IMR-90 (cell line): ENCODE results near the gene FADS1. TPM values are rescaled to one million over a fixed set of nuclear protein-coding genes. Genes with fewer than 3 reads are reported as not detected.
A peak's percentile ranks its signal among the peaks of the same experiment; 100 is the strongest.

Source experiments
- ATAC-seq: fragments of 200-7000 bp; cut with Tn5 transposase; 2 replicates; pipeline ENCODE4 v1.9.1; 2020; ENCODE audit warnings: low read depth, mild to moderate bottlenecking, moderate library complexity
- BruUV-seq: library from RNA; stranded (reverse); fragments of 400-500 nt; replicated peaks from 2 replicates; lab custom pipeline; 2021; lab: Mats Ljungman, UMichigan
- CTCF ChIA-PET: fragments of 300-600 bp; formaldehyde crosslinking; extraction: SDS; loops from one replicate; lab custom pipeline; 2021; ENCODE audit warnings: antibody characterized with exemption; lab: Yijun Ruan, JAX
- POLR2A ChIA-PET: fragments of 300-600 bp; sonication (Branson Sonifier 250); formaldehyde crosslinking; loops from one replicate; lab custom pipeline; 2022; ENCODE audit warnings: antibody characterized with exemption; ENCODE audit not compliant: unreplicated experiment; lab: Charles Lee
- DNase-seq: peaks from one replicate; pipeline ENCODE4 v3.0.0; 2013
- H2AFZ ChIP-seq: replicated peaks from 2 replicates; pipeline ENCODE3; 2013; ENCODE audit warnings: low read length, mild to moderate bottlenecking; ENCODE audit not compliant: poor library complexity
- H2AK5ac ChIP-seq: 2 replicates; pipeline ENCODE4 v1.6.1; 2013; ENCODE audit warnings: low read depth, low read length, inconsistent platforms
- H2AK9ac ChIP-seq: replicated peaks from 2 replicates; pipeline ENCODE3; 2013; ENCODE audit warnings: mild to moderate bottlenecking, low read depth, low read length, moderate library complexity; ENCODE audit not compliant: poor library complexity
- H2BK120ac ChIP-seq: 2 replicates; pipeline ENCODE4 v1.6.1; 2013; ENCODE audit warnings: low read depth, low read length, inconsistent platforms
- H2BK15ac ChIP-seq: 3 replicates; pipeline ENCODE4 v1.6.1; 2013; ENCODE audit warnings: low read depth, low read length, inconsistent platforms
- H2BK20ac ChIP-seq: 2 replicates; pipeline ENCODE4 v1.6.1; 2013; ENCODE audit warnings: low read depth, mild to moderate bottlenecking, inconsistent platforms, low read length, moderate library complexity
- H2BK5ac ChIP-seq: 2 replicates; pipeline ENCODE4 v1.6.1; 2013; ENCODE audit warnings: mild to moderate bottlenecking, low read depth, low read length, inconsistent platforms; ENCODE audit not compliant: poor library complexity, severe bottlenecking
- H3K14ac ChIP-seq: replicated peaks from 2 replicates; pipeline ENCODE4 v1.6.1; 2013; ENCODE audit warnings: low read depth, low read length, inconsistent platforms
- H3K18ac ChIP-seq: 2 replicates; pipeline ENCODE4 v1.6.1; 2013; ENCODE audit warnings: low read depth, low read length, control low read depth
- H3K23ac ChIP-seq: 2 replicates; pipeline ENCODE4 v1.6.1; 2013; ENCODE audit warnings: low read depth, low read length, inconsistent platforms
- H3K27ac ChIP-seq: 2 replicates; pipeline ENCODE4 v1.5.1; 2013; ENCODE audit warnings: mild to moderate bottlenecking, control low read depth, low read length; ENCODE audit not compliant: insufficient read depth
- H3K27me3 ChIP-seq: 2 replicates; pipeline ENCODE4 v1.6.1; 2013; ENCODE audit warnings: low read length; ENCODE audit not compliant: control insufficient read depth, insufficient read depth
- H3K36me3 ChIP-seq: 2 replicates; pipeline ENCODE4 v1.6.1; 2013; ENCODE audit warnings: low read length, mixed read lengths; ENCODE audit not compliant: control insufficient read depth, insufficient read depth
- H3K4ac ChIP-seq: 2 replicates; pipeline ENCODE4 v1.6.1; 2013; ENCODE audit warnings: low read depth, low read length, inconsistent platforms
- H3K4me1 ChIP-seq: 2 replicates; pipeline ENCODE4 v1.6.1; 2013; ENCODE audit warnings: low read length, mixed read lengths; ENCODE audit not compliant: control insufficient read depth, insufficient read depth
- H3K4me2 ChIP-seq: 2 replicates; pipeline ENCODE4 v1.6.1; 2013; ENCODE audit warnings: low read depth, mild to moderate bottlenecking, control low read depth, low read length, moderate library complexity
- H3K4me3 ChIP-seq: 2 replicates; pipeline ENCODE4 v1.5.1; 2013; ENCODE audit warnings: low read depth, mild to moderate bottlenecking, control low read depth, low read length, moderate library complexity; ENCODE audit not compliant: insufficient read depth
- H3K56ac ChIP-seq: 2 replicates; pipeline ENCODE4 v1.6.1; 2013; ENCODE audit warnings: low read length, inconsistent platforms; ENCODE audit not compliant: insufficient read depth; ENCODE audit errors: extremely low read depth
- H3K79me1 ChIP-seq, 2 experiments: 2 replicates each; pipeline ENCODE4 v1.6.1; 2013; ENCODE audit warnings: low read length in 2 of 2, inconsistent platforms in 1 of 2, low read depth in 1 of 2
- H3K9ac ChIP-seq: 2 replicates; pipeline ENCODE4 v1.6.1; 2013; ENCODE audit warnings: low read depth, low read length, control low read depth
- H3K9me1 ChIP-seq: 2 replicates; pipeline ENCODE4 v1.6.1; 2013; ENCODE audit warnings: low read length, inconsistent platforms; ENCODE audit not compliant: insufficient read depth
- H3K9me3 ChIP-seq: 2 replicates; pipeline ENCODE4 v1.6.1; 2013; ENCODE audit warnings: low read length; ENCODE audit not compliant: control insufficient read depth, insufficient read depth
- H4K20me1 ChIP-seq: 2 replicates; pipeline ENCODE4 v1.6.1; 2013; ENCODE audit warnings: low read length, inconsistent platforms; ENCODE audit not compliant: insufficient read depth
- H4K5ac ChIP-seq: 2 replicates; pipeline ENCODE4 v1.6.1; 2013; ENCODE audit warnings: mild to moderate bottlenecking, low read depth, low read length, control low read depth
- H4K8ac ChIP-seq, 2 experiments: 2 replicates each; pipeline ENCODE4 v1.6.1; 2013; ENCODE audit warnings: low read depth in 2 of 2, low read length in 2 of 2, control low read depth in 1 of 2, inconsistent platforms in 1 of 2
- H4K91ac ChIP-seq: 2 replicates; pipeline ENCODE4 v1.6.1; 2013; ENCODE audit warnings: low read depth, low read length, inconsistent platforms; ENCODE audit not compliant: insufficient read depth
- FOS ChIP-seq: fragments of 150-350 bp; IDR thresholded peaks from 2 replicates; pipeline ENCODE4 v1.6.1; 2016; ENCODE audit warnings: low read depth, low read length
- WGBS, 2 experiments: methylation state at CpG; one replicate each; pipeline versions ENCODE4 v1.1.5 to v1.1.7; 2013; ENCODE audit warnings: missing lambda C conversion rate in 2 of 2; ENCODE audit not compliant: insufficient read length in 1 of 2; ENCODE audit errors: extremely low coverage in 2 of 2; 5-methylcytosine and 5-hydroxymethylcytosine counted together
- dilution Hi-C: fragments of 300-500 bp; cut with HindIII; formaldehyde crosslinking; loops from one replicate; pipeline ENCODE4 v1.14.3; 2018; ENCODE audit warnings: low sequenced_read_pairs; ENCODE audit not compliant: unreplicated experiment
- in situ Hi-C: fragments of 300-500 bp; cut with MboI; formaldehyde crosslinking; loops from 3 replicates; pipeline ENCODE4 v1.14.3; 2019; ENCODE audit warnings: low sequenced_read_pairs, inconsistent platforms, mixed read lengths
- intact Hi-C: fragments of 100-400 bp; cut with micrococcal nuclease; formaldehyde crosslinking; loops from 2 replicates; pipeline ENCODE4 v1.10.0; 2022
- polyA plus RNA-seq, 3 experiments: library from polyadenylated mRNA; depleted of rRNA; stranded (reverse); fragments of >200 nt; gene quantifications; 2 replicates each; pipeline ENCODE4 v1.2.3, GENCODE V29; 2012; ENCODE audit warnings: low replicate concordance in 1 of 3
- total RNA-seq: library from RNA; depleted of rRNA; stranded (reverse); fragments of >200 nt; gene quantifications from 2 replicates; pipeline ENCODE4 v1.2.3, GENCODE V29; 2012

The FADS1 gene
- total and polyA plus RNA-seq, 2 of the 4 experiments (the other 2 are of a cell fraction), result 16.3 to 18.4 TPM

- Histone ChIP-seq H4K8ac (no peak overlapping the region), H2BK20ac (no peak overlapping the region), H3K4me3 (no peak overlapping the region), H2BK15ac (no peak overlapping the region), H2BK5ac (no peak overlapping the region), H3K14ac (no peak overlapping the region), H4K20me1 (peaks cover 7% of the 10 kb centered on the region), H2BK120ac (no peak overlapping the region), H3K56ac (no peak overlapping the region), H2AK5ac (no peak overlapping the region), H3K9me3 (no peaks in the 10 kb centered on the region), H3K27me3 (no peaks in the 10 kb centered on the region), H3K18ac (no peak overlapping the region), H3K36me3 (peaks cover 45% of the 10 kb centered on the region), H2AFZ (no peak overlapping the region), H3K4me2 (no peak overlapping the region), H4K5ac (no peak overlapping the region), H3K79me1 (no peaks in the 10 kb centered on the region; a peak in 1 of 4 replicates), H3K4ac (no peak overlapping the region), H3K9ac (no peak overlapping the region), H4K91ac (no peak overlapping the region), H3K4me1 (no peaks in the 10 kb centered on the region), H2AK9ac (peak overlapping the region; percentile 57), H3K9me1 (no peaks in the 10 kb centered on the region), H3K23ac (no peak overlapping the region), H3K27ac (no peak overlapping the region)
- BruUV-seq, result no TSS peak
- ChIA-PET CTCF (no interaction called here), POLR2A (no interaction called here)
- TF ChIP-seq FOS, result no peak
- intact Hi-C loops, result no loop called here
- ATAC-seq (no peak), DNase-seq (no peak)
- dilution Hi-C loops, result no loop called here
- 98% methylated on average over 8 of the region's 17 CpGs; no CpG with 5 or more reads in 1 of the 2 experiments for WGBS, 2 experiments
- in situ Hi-C loops, result loop anchor here (25.0 kb wide), 1 partner anchor 458 kb away; no protein-coding TSS in a partner anchor
Observed at GRCh38 chr11:61854206-61854895, 37.5 kb upstream of the FADS1 start.
